Epidermal melanocyte (primary cell): ENCODE data around the gene TMEM234.
A peak's percentile ranks its signal among the peaks of the same experiment; 100 is the strongest.

Experiments
- DNase-seq: peaks from one replicate; pipeline ENCODE4 v3.0.0; 2011; ENCODE audit warnings: low spot score; ENCODE audit not compliant: insufficient read length

TMEM234 gene

DNA sequence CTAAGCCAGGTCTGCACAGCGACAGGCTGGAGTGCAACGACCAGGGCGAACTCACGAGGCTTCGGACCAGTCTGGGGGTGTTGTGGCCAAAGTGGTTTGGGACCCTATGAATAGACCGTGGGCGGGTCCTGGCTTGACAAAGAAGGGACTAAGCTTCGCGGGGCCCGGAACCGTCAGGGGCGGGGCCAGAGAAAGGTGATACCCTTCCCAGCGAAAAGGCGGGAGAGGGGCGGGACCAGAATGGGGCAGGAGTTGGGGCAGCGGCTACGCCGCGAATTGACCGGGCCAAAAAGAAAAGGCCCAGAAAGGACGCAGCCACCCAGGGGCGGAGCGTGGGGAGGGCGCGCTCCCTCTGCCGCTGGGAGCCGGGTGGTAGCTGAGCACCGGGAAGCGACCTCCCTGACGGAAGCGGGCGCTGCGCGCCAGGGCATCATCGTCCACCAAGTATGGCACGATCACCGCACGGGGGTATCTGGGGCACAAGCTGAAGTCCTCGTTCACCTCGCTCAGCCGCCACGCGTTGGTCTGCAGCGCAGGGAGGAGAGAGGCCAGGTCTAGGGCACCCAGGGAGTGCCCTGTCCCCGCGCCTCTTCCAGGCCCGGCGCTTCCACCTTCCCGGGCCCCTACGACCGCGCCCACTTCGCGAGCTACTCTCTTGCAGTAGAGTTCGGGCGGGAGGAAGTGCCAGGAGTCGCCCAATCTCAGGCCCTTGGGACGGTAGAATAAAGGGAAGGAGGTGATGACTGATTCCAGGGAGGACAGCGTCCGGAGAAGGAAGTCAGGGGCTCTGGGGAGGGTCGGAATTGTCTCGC, 18.2 kb upstream of the TMEM234 start:
- peak; percentile 48 for DNase-seq

DNA sequence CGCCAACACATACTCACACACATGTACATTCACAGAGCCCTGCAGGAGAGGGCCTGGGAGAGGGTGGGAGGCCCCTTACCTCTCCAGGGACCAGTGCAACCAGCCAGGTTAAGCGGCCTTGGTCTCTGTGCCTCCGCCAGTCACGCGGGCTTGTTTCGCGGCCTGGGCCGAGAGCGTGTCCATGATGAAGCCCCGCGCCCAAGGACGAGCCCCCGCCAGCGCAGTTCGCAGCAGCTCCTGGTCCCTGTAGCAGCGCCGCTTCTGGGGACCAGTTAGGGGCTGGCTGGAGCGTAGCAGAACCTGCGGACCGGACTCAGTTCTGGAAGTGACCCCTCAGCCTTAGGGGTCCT, 17.6 kb upstream of the TMEM234 start:
- no peak for DNase-seq

DNA sequence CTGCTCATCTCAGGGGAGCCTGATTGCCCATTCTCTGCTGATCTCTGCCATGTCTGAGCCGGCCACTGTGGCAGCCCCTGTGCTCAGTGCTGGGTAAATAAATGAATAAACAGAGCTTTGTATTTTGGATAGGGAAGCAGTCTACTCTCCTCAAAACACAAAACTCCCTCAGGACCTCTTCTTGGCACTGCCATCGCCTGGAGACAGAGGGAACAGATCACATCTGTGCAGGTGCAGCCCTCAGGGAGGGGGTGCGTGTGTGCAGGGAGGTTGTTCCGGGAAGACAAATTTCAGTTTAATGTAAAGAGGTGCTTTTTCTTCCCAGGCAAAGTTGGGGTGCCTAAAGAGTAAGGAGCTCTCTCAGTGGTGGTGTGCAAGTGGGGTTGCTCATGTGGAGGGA, 17.2 kb upstream of the TMEM234 start:
- no peak for DNase-seq

DNA sequence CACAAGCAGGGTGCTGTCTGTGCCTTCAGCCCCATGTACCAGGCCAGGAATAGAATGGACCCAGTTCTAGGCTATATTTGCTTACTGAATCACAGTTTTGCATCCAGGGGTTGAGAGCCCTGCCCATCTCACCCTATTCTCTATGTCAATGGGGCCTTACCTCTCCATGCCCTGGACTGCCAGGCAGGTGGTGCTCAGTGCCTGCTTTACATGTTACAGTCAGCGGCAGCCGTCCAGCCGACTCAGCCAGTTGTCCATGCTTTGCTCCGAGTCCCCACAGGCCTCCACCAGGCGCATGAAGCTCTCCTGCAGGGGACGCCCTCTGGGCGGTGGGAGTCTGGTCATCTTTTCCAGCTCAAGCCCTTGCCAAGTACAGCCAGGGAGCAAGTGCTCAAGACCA, 12.6 kb upstream of the TMEM234 start:
- no peak for DNase-seq

DNA sequence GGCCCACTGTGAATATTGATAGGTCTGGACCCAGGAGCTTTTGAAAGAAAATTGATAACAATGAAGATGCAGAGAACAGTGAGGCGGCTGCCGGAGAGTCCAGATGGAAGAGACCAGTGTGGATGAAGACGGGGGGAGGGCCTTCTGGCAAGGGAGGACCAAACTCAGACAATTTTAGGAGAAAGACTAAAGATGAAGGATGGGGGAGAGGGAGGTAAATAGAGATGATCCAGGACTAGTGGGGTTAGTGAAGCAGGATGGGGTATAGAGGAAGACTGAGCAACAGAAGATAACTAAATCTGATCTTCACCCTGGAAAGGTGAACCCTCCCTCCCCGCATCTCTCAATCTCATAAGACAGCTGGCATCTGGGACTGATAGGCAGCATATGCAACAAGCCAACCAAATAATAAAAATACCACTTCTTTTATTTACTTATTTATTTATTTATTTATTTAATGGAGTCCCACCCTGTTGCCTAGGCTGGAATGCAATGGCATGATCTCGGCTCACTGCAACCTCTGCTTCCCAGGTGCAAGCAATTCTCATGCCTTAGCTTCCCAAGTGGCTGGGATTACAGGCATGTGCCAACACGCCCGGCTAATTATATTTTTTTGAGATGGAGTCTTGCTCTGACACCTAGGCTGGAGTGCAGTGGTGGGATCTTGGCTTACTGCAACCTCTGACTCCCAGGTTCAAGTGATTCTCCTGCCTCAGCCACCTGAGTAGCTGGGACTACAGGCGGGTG, 10.6 kb upstream of the TMEM234 start:
- no peak for DNase-seq

DNA sequence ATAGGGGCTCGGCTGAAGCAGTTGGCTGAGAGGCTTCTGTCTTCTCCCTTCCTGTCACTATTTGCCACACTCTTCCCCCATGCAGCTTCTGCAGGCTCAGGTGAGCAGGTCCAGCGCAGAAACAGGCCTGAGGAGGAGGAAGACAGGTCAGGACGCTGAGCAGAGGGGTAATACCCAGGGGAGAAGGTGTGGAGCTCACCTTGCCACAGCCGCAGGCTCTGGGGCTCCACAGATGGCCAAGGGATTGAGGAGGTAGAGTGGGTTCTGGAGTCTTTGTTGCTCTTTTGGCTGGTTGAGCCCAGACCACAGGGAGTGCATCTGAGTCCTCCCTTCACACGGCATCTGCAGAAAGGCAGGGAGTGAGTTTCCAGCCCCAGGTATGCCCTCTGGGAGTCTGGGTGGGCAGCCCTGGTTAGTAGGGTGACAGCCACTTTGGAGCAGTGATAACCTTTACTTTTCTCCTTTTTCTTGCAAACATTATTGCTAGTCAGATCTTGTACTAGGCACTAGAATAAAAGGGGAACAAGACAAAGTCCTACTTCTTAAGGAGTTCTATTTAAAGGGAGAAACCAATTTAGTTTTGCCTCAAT, 9.8 kb upstream of the TMEM234 start:
- no peak for DNase-seq

DNA sequence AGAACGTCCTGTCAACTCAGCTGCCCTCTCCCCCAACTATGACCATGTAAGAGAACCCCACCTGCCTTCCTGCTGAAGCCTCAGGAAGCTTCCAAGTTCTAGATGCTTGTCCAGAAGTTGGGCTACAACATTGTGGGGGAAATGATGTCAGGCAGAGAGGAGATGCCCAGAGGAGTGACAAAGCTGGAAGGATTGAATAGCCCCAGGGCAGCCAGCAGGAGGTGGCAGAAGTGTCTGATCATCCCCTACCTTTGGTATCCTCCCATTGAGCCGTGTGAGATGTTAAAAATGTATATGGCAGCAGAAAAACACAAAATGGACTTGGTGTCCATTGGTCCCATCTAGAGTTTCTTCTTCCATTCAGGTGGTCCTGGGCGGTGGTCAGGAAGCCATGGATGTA, 6.6 kb upstream of the TMEM234 start:
- DNase-seq = no peak

DNA sequence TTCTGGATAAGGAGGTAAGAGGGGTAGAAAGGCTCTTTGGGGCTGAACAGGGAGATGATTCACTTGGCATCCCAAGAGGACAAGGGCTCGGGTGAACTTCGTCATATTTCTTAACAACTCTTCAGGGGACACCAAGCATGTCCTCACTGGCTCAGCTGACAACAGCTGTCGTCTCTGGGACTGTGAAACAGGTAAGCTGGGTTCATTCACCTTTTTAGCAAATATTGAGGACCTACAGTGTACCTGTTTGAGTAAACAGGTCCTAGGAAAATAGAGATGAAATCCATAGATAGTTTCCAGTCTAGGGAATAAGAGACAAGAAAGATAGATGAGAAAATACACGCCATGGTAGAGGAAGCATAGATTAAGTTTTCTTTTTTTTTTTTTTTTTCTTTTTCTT, 2.1 kb upstream of the TMEM234 start:
- no peak for DNase-seq

DNA sequence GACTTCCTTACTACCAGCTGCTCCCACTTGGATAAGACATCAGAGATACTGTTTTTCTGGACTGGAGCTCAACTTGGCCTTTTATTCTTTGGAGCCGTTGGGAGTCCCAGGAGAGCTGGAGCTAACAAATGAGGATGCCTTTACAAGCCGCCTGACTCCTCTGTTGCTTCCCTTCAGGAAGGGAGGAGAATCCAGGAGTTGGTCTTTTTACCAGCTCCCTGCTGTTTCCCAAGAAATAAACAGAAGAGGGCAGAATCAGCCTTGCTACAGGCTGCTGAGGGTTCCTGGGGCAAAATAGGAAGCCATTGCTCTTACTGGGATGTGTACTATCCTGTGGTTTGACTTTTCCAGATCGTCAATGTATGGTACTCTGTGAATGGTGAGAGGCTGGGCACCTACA, 1.5 kb upstream of the TMEM234 start:
- DNase-seq = no peak

DNA sequence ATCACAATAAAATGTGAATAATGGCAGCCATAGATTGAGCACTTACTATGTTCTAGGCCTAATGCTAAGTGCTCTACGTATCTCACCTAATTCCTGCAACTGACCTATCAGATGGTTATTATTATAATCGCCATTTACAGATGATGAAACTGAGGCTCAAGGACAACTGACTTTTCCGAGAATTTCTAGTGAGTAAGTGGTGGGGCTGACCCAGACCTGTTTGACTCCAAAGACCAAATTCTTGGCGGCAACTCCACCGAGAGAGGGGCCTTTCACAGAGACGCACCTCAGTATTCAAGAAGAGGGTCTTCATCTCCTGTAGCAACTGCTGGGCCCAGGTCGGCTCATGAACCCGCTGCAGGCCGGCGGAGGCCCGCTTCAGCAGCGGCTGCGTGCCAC, 573 bp downstream of the TMEM234 start:
- DNase-seq = no peak

DNA sequence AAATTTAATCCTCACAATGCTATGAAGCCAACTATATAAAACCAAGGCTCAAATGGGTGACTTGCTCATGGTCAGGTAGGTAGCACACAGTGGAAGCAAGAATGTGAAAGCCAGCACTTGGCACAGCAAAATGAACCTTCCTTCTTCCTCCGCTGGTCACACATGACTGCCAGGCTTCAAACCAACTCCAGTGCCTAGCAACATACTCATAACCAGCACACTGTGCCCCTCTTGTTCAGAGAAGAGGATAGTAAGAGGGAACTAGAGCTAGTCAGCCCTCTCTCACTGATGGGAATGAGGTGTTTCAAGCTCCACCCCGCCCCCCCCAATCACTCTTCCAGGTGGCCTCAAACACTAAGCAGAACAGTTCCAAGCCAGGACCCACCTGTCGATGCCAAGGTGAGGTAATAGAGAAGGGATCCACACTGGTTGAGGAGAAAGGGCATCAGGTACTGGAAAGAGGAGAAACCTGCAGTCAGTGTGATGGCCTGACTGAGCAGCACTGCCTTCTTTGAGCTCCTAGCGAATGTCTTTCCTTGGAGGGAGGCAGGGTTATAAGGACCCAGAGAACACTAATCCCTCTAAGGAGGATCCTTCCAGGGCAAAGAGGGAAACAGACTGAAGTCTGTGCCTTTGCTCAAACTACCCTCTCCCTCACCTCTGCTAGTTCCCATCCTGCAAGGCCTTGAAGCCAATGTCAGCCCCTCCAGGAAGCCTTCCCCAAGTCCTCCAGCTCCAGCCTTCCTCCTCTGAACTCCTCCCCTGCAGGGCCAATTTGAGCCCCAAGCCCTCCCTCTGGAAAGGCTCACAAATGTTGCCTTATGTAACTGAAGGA, 1.2 kb downstream of the TMEM234 start:
- DNase-seq = no peak

DNA sequence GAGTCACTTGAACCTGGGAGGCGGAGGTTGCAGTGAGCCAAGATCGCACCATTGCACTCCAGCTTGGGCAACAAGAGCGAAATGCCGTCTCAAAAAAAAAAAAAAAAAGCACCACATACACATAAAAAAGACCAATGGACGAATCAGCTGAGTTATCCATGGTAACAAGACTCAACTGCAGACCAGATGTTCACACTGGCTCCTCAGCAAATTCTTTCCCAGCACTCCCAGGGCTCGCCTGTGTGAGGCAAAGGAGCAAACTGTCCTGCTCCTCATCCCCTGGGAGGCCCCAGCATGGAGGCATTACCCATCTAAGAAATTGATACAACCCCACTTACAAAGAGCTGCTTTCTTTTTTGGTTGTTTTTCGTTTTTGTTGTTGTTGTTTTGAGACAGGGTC, 3.1 kb downstream of the TMEM234 start:
- DNase-seq = peak; percentile 51

DNA sequence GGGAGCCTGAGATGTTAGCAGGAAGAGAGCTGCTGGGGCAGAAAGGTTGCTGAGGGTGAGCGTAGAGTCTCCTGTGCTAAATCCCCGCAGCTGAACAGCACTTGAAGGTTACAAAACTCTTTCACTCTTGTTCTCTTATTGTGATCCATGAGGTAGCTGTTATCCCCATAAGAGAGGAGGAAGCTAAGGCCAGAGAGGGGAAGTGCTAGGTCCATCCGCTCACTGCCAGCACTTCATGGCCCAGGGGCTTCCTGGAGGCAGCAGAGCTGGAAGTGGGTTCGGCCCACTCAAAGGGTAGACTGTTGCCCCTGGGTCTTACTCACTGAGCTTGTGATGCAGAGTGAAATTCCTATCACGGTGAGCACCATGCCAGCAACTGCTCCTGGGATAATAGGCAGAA, 5.6 kb downstream of the TMEM234 start:
- no peak for DNase-seq

DNA sequence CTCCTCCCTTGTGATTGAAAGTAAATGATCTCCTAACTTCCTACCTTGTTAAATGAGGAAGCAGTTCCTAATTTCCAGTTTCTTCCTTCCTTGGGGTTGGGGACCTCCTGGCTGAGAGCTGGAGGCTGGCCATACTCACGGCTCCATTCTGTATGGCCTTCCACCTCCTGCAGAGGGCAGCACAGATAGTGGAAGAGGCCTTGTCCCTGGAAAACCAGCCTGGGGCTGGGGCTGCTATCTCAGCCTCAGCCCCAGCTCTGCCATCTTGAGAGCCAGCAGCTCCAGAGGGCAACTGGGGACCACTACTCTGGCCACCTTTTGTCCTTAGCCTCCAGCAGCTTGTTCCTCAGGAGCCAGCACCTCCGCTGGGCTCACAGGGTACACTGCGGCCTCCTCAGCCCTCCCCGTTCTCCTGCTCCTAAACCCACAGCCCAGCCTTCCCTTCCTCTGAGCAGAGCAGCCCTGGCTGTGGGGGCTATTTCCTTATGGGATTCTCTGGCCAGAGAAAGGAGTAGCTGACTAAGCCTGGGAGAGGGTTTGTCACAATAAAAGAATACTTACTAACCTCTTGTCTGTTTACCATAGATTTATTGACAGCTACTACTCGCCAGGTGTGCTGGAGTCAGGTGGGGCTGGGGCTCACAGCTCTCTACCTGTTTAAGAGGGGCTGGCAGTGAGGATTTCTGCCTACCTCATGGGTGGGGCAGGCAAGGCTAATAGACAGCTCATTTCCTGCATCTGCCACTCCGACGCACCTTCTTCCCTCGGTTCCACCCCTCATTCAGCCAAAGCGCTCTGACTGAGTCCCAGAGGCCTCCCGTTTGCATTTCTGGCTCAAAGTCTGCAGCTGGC, 6.3 kb downstream of the TMEM234 start:
- DNase-seq = peak; percentile 53

DNA sequence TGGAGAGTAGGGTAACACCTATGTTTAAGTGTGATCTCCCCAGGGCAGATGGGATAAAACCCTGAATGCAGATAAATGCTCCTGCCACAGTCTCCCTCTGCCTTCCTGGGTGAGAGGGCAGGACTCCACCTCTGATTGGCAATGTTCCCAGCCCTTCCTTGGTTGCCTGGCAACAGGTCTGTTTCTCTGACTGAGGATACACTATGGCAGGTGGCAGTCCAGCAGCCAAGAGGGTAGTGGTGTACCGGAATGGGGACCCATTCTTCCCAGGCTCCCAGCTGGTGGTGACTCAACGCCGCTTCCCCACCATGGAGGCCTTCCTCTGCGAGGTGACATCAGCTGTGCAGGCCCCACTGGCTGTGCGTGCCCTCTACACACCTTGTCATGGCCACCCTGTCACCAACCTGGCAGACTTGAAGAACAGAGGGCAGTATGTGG, 13.2 kb downstream of the TMEM234 start, which contains the start of gene DCDC2B:
Gene DCDC2B (plus strand): TSS at position 199 of the 438 bp plus-strand sequence. CDS start 5 bp downstream, at position 204.
- no peak for DNase-seq

DNA sequence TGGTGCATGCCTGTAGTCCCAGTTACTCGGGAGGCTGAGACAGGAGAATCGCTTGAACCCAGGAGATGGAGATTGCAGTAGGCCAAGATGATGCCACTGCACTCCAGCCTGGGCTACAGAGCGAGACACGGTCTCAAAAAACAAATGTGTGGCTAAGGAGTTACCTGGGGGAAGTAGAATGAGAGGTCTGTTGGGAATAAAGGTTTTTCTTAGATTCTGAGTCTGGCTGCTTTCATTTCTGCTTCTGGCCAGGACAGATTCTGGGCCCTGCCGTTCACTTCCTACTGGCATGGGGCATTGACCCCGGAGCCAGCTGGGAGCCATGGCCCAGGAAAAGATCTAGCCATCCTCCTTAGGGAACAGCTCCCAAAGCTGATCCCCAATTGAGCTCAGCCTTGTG, 13.7 kb downstream of the TMEM234 start:
- DNase-seq = no peak

DNA sequence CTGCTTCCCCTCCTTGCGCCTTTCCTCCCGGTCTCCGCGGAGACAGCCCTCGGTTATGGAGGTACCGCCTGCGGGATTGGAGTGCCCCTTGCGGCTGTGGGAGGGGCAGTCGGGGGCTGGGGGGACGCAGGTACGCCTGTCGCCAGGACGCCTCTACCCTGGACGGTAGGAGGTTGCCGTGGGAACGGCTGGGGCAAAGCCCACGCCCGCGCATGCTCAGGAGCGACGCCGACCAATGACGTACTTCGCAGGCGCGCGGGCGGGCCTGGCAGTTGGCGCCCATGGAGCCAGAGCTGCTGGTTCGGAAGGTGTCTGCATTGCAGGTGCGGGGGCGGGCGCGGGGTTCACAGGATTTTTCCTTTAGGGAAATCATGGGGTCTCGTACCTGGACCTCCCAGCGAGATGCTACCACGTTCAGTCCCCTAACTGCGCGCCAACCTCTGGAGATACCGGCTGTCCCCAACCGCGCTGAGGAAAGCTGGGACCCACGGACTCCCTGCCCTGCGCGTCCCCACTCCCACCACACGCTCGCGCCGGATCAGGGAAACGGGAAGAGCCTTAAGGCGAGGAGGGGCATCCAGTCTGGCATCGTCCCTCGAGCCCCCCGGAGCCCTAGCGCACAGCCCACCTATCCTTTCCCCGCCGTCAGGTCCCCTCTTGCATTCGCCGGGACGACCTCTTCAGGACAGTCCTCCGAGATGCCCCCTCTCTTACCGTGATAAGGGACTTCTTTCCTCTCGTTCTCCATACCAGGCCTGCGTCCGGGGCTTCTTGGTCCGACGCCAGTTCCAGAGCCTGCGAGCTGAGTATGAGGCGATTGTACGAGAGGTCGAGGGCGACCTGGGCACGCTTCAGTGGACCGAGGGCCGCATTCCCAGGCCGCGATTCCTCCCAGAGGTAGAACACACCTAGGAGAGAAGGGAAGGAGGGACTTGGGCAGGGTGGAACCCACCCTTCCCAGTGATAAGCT, 16.5 kb downstream of the TMEM234 start, which contains the start of gene IQCC:
Gene IQCC (plus strand): TSS at position 271 of the 970 bp plus-strand sequence. CDS start 11 bp downstream, at position 282.
- DNase-seq = peak; percentile 80

DNA sequence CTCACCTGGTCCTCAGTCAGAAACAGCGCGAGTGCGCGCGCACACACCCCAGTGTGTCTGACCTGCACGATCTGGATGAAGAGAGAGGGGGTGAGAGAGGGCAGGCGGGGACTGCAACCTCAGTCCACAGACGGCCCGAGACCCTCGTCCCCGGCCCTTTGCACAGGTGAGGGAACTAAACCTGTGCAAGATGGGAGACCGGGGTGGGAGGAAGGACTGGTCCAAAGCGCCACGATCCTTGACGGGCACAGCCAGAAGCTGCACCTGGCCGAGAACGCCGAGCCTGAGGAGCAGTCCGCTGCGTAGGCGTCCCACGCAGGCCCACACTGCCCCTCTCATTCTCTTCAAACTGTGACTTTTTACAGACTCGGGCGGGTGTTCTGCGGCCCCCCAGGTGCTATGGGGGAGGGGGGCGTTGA, 17.2 kb downstream of the TMEM234 start:
- no peak for DNase-seq
